HCT116 (cell line): Measurements from ENCODE around the gene ZNF438. TPM values are rescaled to one million over a fixed set of nuclear protein-coding genes. Genes with fewer than 3 reads are reported as not detected.

Experiments used
- ATAC-seq: fragments of 200-7000 bp; cut with Tn5 transposase; 2 replicates; pipeline ENCODE4 v1.9.1; 2020; ENCODE audit warnings: mild to moderate bottlenecking, moderate library complexity
- BruUV-seq: library from RNA; stranded (reverse); fragments of 400-500 nt; replicated peaks from 2 replicates; lab custom pipeline; 2021; lab: Mats Ljungman, UMichigan
- CTCF ChIA-PET: fragments of 300-600 bp; sonication (Branson Sonifier 250); formaldehyde crosslinking; loops from one replicate; lab custom pipeline; 2021; ENCODE audit warnings: antibody characterized with exemption; lab: Charles Lee
- POLR2A ChIA-PET: fragments of 300-600, 350-600 bp; sonication (Branson Sonifier 250); formaldehyde crosslinking; loops from one replicate; lab custom pipeline; 2021; ENCODE audit warnings: antibody characterized with exemption; lab: Charles Lee
- RAD21 ChIA-PET, 2 experiments: fragments of 300-600 bp; sonication (Branson Sonifier 250); formaldehyde crosslinking; loops; one replicate each; lab custom pipeline; 2023; ENCODE audit warnings: low total read pairs in 2 of 2; ENCODE audit not compliant: uncharacterized antibody in 2 of 2, unreplicated experiment in 2 of 2, low non-redundant PET in 1 of 2; lab: Charles Lee
- DNase-seq: peaks from one replicate; pipeline ENCODE4 v3.0.0-alpha.2; 2010; ENCODE audit warnings: low read depth, low spot score
- H2AFZ ChIP-seq: fragments of 200-600 bp; shearing (Covaris generic), sonication (generic); 2 replicates; pipeline ENCODE4 v1.6.1; 2017; ENCODE audit warnings: low read depth, mixed run types, mixed read lengths, antibody characterized with exemption, low read length; ENCODE audit not compliant: poor library complexity, severe bottlenecking
- H3K27ac ChIP-seq: 2 replicates; pipeline ENCODE4 v1.5.1; 2012; ENCODE audit warnings: low read depth, low read length
- H3K27me3 ChIP-seq: fragments of 200-600 bp; sonication (generic); 2 replicates; pipeline ENCODE4 v1.6.1; 2016; ENCODE audit warnings: mixed run types, low read length, mixed read lengths; ENCODE audit not compliant: insufficient read depth
- H3K36me3 ChIP-seq, 2 experiments: fragments of 200-500 bp in 1 of 2; fragments of 200-600 bp in 1 of 2; sonication (Bioruptor generic) in 1 of 2; sonication (generic) in 1 of 2; 2 replicates each; pipeline versions ENCODE4 v1.5.1 to v1.6.1; 2014 to 2016; ENCODE audit warnings: low read length in 2 of 2, inconsistent platforms in 1 of 2, mixed read lengths in 1 of 2, mixed run types in 1 of 2; ENCODE audit not compliant: insufficient read depth in 2 of 2, control insufficient read depth in 1 of 2
- H3K4me1 ChIP-seq, 2 experiments: fragments of 200-600 bp in 1 of 2; sonication (generic) in 1 of 2; 2 replicates each; pipeline versions ENCODE4 v1.5.1 to v1.6.1; 2012 to 2017; ENCODE audit warnings: low read length in 2 of 2, inconsistent platforms in 1 of 2, mild to moderate bottlenecking in 1 of 2, mixed read lengths in 1 of 2, mixed run types in 1 of 2, moderate library complexity in 1 of 2; ENCODE audit not compliant: insufficient read depth in 2 of 2, control insufficient read depth in 1 of 2
- H3K4me2 ChIP-seq: fragments of 200-600 bp; sonication (generic); 2 replicates; pipeline ENCODE4 v1.6.1; 2017; ENCODE audit warnings: mixed run types, low read length, mixed read lengths
- H3K4me3 ChIP-seq, 2 experiments: fragments of 200-600 bp in 1 of 2; sonication (generic) in 1 of 2; replicated peaks in 1 of 2; 2 replicates each; pipeline ENCODE4 v1.5.1; 2011 to 2016; ENCODE audit warnings: low read length in 2 of 2, control low read depth in 1 of 2, low read depth in 1 of 2, mild to moderate bottlenecking in 1 of 2, mixed read lengths in 1 of 2, mixed run types in 1 of 2
- H3K79me2 ChIP-seq: fragments of 200-600 bp; sonication (generic); 2 replicates; pipeline ENCODE4 v1.6.1; 2017; ENCODE audit warnings: mild to moderate bottlenecking, mixed run types, low read length, moderate library complexity, mixed read lengths; ENCODE audit not compliant: insufficient read depth
- H3K9ac ChIP-seq: fragments of 200-600 bp; sonication (generic); 2 replicates; pipeline ENCODE4 v1.6.1; 2016; ENCODE audit warnings: low read length, mixed read lengths
- H3K9me2 ChIP-seq: fragments of 200-600 bp; sonication (generic), shearing (Covaris generic); 2 replicates; pipeline ENCODE4 v1.6.1; 2017; ENCODE audit warnings: mixed run types, mild to moderate bottlenecking, moderate library complexity; ENCODE audit not compliant: insufficient read depth
- H3K9me3 ChIP-seq, 2 experiments: fragments of 200-500 bp in 1 of 2; fragments of 200-600 bp in 1 of 2; sonication (Bioruptor generic) in 1 of 2; sonication (generic) in 1 of 2; 2 replicates each; pipeline ENCODE4 v1.6.1; 2014 to 2017; ENCODE audit warnings: low read length in 2 of 2, mixed read lengths in 2 of 2, inconsistent platforms in 1 of 2, low read depth in 1 of 2, mild to moderate bottlenecking in 1 of 2, mixed run types in 1 of 2, moderate library complexity in 1 of 2; ENCODE audit not compliant: control insufficient read depth in 1 of 2, insufficient read depth in 1 of 2
- H4K20me1 ChIP-seq: fragments of 200-600 bp; sonication (generic), shearing (Covaris generic); 2 replicates; pipeline ENCODE4 v1.6.1; 2017; ENCODE audit warnings: mixed run types, mild to moderate bottlenecking, moderate library complexity; ENCODE audit not compliant: insufficient read depth
- ATF3 ChIP-seq: IDR thresholded peaks from 2 replicates; pipeline ENCODE4 v1.6.1; 2012
- CEBPB ChIP-seq: IDR thresholded peaks from 2 replicates; pipeline ENCODE4 v1.6.1; 2012; ENCODE audit warnings: low read depth
- EGR1 ChIP-seq: IDR thresholded peaks from 2 replicates; pipeline ENCODE4 v1.6.1; 2012; ENCODE audit warnings: low read depth
- ELF1 ChIP-seq: IDR thresholded peaks from 2 replicates; pipeline ENCODE4 v1.6.1; 2012; ENCODE audit warnings: low read depth, borderline replicate concordance
- EZH2 ChIP-seq: fragments of 200-600 bp; sonication (generic); IDR thresholded peaks from 2 replicates; pipeline ENCODE4 v1.6.1; 2017; ENCODE audit warnings: antibody characterized with exemption, mixed run types
- EZH2phosphoT487 ChIP-seq: fragments of 200-600 bp; IDR thresholded peaks from 2 replicates; pipeline ENCODE4 v1.6.1; 2018; ENCODE audit warnings: antibody characterized with exemption, borderline replicate concordance
- FOSL1 ChIP-seq: IDR thresholded peaks from 2 replicates; pipeline ENCODE4 v1.6.1; 2012; ENCODE audit warnings: low read depth
- POLR2A ChIP-seq: IDR thresholded peaks from 2 replicates; pipeline ENCODE4 v1.7.0; 2011; ENCODE audit warnings: borderline replicate concordance; ENCODE audit not compliant: insufficient read depth, insufficient read length; ENCODE audit errors: extremely low read depth
- POLR2AphosphoS5 ChIP-seq: IDR thresholded peaks from 2 replicates; pipeline ENCODE4 v1.6.1; 2011; ENCODE audit warnings: mild to moderate bottlenecking, low read depth, low read length, moderate library complexity
- RAD21 ChIP-seq: IDR thresholded peaks from 2 replicates; pipeline ENCODE4 v1.6.1; 2012; ENCODE audit warnings: low read depth, mild to moderate bottlenecking
- SP1 ChIP-seq: IDR thresholded peaks from 2 replicates; pipeline ENCODE4 v1.6.1; 2012; ENCODE audit warnings: low read depth
- SRF ChIP-seq: IDR thresholded peaks from 2 replicates; pipeline ENCODE4 v1.6.1; 2012; ENCODE audit warnings: low read depth
- TCF7L2 ChIP-seq: IDR thresholded peaks from 2 replicates; pipeline ENCODE4 v1.7.0; 2011; ENCODE audit warnings: borderline replicate concordance, inconsistent platforms; ENCODE audit not compliant: insufficient read depth, insufficient read length; ENCODE audit errors: extremely low read depth
- YY1 ChIP-seq: IDR thresholded peaks from 2 replicates; pipeline ENCODE4 v1.6.1; 2011; ENCODE audit warnings: low read length, low read depth, moderate library complexity, mild to moderate bottlenecking; ENCODE audit not compliant: insufficient replicate concordance; ENCODE audit errors: extremely low read depth
- ZNF274 ChIP-seq: fragments of 200-500 bp; sonication (Bioruptor generic); IDR thresholded peaks from 2 replicates; pipeline ENCODE4 v1.6.1; 2014; ENCODE audit warnings: mild to moderate bottlenecking, low read depth, low read length, inconsistent platforms
- intact Hi-C: fragments of 100-400 bp; cut with micrococcal nuclease; formaldehyde crosslinking; loops from 2 replicates; pipeline ENCODE4 v1.10.0; 2022
- total RNA-seq: library from RNA; stranded (reverse); gene quantifications from one replicate; pipeline ENCODE4 v1.2.1, GENCODE V29; 2021; ENCODE audit not compliant: unreplicated experiment
- TF ChIP-seq, protein P1 (sequence below): IDR thresholded peaks from 2 replicates; pipeline ENCODE4 v1.6.1; 2012
- TF ChIP-seq, protein P2 (sequence below): IDR thresholded peaks from 2 replicates; pipeline ENCODE4 v1.6.1; 2011; ENCODE audit warnings: mild to moderate bottlenecking, low read length, moderate library complexity; ENCODE audit not compliant: insufficient replicate concordance; ENCODE audit errors: extremely low read depth
- TF ChIP-seq, protein P3 (sequence below): IDR thresholded peaks from 2 replicates; pipeline ENCODE4 v1.6.1; 2012; ENCODE audit warnings: low read depth

ZNF438 gene
- total RNA-seq, 1 experiment from 2014 or later: 3.3 TPM

DNA sequence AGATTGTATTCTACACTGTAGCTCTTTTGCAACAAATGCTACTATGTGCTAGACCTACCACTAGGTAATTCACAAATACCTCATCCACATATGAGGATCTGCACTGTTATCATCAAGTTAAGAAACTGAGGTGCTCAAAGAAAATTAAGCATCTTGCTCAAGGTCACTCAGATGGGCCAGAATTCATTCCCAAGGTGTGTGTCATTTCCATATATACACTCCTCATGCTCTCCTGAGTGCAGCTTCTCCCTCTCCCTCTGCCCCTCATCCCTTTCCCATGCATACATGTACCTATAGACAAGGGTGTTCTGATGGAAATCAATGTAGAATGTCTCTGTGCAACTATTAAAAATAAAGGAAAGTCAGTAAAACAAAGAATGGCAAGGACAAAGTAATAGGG lies 146.2 kb downstream of the ZNF438 start:
- no TSS peak for BruUV-seq
- Histone ChIP-seq H3K4me3 (no peak overlapping the region), H4K20me1 (no peaks in the 10 kb centered on the region), H3K9ac (no peak overlapping the region), H3K27ac (no peak overlapping the region), H3K9me2 (no peaks in the 10 kb centered on the region), H3K36me3 (no peaks in the 10 kb centered on the region), H3K27me3 (no peaks in the 10 kb centered on the region), H3K9me3 (no peaks in the 10 kb centered on the region), H3K4me2 (no peak overlapping the region), H3K79me2 (no peaks in the 10 kb centered on the region), H2AFZ (no peak overlapping the region), H3K4me1 (no peaks in the 10 kb centered on the region)
- POLR2A ChIA-PET: no interaction called here
- RAD21 ChIA-PET: no interaction called here
- TF ChIP-seq FOSL1: no peak
- TF ChIP-seq EZH2phosphoT487: no peak
- TF ChIP-seq, protein P1, sequence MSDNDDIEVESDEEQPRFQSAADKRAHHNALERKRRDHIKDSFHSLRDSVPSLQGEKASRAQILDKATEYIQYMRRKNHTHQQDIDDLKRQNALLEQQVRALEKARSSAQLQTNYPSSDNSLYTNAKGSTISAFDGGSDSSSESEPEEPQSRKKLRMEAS: no peak
- no peak for TF ChIP-seq CEBPB
- TF ChIP-seq ATF3: no peak
- no peak for TF ChIP-seq TCF7L2
- no peak for TF ChIP-seq POLR2AphosphoS5
- no peak for TF ChIP-seq YY1
- TF ChIP-seq ELF1: no peak
- no peak for TF ChIP-seq SRF
- TF ChIP-seq POLR2A: no peak
- TF ChIP-seq EZH2: no peak
- TF ChIP-seq EGR1: no peak
- TF ChIP-seq SP1: no peak
- no peak for TF ChIP-seq ZNF274
- no peak for TF ChIP-seq RAD21
- TF ChIP-seq, protein P2, sequence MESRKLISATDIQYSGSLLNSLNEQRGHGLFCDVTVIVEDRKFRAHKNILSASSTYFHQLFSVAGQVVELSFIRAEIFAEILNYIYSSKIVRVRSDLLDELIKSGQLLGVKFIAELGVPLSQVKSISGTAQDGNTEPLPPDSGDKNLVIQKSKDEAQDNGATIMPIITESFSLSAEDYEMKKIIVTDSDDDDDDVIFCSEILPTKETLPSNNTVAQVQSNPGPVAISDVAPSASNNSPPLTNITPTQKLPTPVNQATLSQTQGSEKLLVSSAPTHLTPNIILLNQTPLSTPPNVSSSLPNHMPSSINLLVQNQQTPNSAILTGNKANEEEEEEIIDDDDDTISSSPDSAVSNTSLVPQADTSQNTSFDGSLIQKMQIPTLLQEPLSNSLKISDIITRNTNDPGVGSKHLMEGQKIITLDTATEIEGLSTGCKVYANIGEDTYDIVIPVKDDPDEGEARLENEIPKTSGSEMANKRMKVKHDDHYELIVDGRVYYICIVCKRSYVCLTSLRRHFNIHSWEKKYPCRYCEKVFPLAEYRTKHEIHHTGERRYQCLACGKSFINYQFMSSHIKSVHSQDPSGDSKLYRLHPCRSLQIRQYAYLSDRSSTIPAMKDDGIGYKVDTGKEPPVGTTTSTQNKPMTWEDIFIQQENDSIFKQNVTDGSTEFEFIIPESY: no peak
- TF ChIP-seq, protein P3, sequence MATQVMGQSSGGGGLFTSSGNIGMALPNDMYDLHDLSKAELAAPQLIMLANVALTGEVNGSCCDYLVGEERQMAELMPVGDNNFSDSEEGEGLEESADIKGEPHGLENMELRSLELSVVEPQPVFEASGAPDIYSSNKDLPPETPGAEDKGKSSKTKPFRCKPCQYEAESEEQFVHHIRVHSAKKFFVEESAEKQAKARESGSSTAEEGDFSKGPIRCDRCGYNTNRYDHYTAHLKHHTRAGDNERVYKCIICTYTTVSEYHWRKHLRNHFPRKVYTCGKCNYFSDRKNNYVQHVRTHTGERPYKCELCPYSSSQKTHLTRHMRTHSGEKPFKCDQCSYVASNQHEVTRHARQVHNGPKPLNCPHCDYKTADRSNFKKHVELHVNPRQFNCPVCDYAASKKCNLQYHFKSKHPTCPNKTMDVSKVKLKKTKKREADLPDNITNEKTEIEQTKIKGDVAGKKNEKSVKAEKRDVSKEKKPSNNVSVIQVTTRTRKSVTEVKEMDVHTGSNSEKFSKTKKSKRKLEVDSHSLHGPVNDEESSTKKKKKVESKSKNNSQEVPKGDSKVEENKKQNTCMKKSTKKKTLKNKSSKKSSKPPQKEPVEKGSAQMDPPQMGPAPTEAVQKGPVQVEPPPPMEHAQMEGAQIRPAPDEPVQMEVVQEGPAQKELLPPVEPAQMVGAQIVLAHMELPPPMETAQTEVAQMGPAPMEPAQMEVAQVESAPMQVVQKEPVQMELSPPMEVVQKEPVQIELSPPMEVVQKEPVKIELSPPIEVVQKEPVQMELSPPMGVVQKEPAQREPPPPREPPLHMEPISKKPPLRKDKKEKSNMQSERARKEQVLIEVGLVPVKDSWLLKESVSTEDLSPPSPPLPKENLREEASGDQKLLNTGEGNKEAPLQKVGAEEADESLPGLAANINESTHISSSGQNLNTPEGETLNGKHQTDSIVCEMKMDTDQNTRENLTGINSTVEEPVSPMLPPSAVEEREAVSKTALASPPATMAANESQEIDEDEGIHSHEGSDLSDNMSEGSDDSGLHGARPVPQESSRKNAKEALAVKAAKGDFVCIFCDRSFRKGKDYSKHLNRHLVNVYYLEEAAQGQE: no peak
- intact Hi-C loops: no loop called here
- ATAC-seq (no peak), DNase-seq (no peak)
- CTCF ChIA-PET: no interaction called here
